OCI-LY7 (cell line): Measurements from ENCODE around the gene LINC00237. TPM values are rescaled to one million over a fixed set of nuclear protein-coding genes. Genes with fewer than 3 reads are reported as not detected.
A peak's percentile ranks its signal among the peaks of the same experiment; 100 is the strongest.

Experiments
- BruUV-seq: library from RNA; stranded (reverse); fragments of 400-500 nt; replicated peaks from 2 replicates; lab custom pipeline; 2021; lab: Mats Ljungman, UMichigan
- CTCF ChIA-PET: fragments of 300-600 bp; sonication (Branson Sonifier 250); formaldehyde crosslinking; loops from one replicate; lab custom pipeline; 2022; ENCODE audit warnings: antibody characterized with exemption; ENCODE audit not compliant: unreplicated experiment; lab: Charles Lee
- POLR2A ChIA-PET: fragments of 300-600 bp; sonication (Branson Sonifier 250); formaldehyde crosslinking; loops from one replicate; lab custom pipeline; 2022; ENCODE audit warnings: antibody characterized with exemption; lab: Charles Lee
- DNase-seq: peaks from one replicate; pipeline ENCODE4 v3.0.0-alpha.2; 2015; ENCODE audit warnings: low spot score
- H2AFZ ChIP-seq: fragments of 200-600 bp; sonication (generic), shearing (Covaris generic); 2 replicates; pipeline ENCODE4 v1.6.1; 2014; ENCODE audit warnings: mild to moderate bottlenecking, antibody characterized with exemption, low read length, moderate library complexity
- H3K27ac ChIP-seq: fragments of 200-600 bp; sonication (generic); 2 replicates; pipeline ENCODE4 v1.5.1; 2014; ENCODE audit warnings: mixed run types, low read depth, mild to moderate bottlenecking, moderate library complexity, low read length, inconsistent platforms; ENCODE audit not compliant: poor library complexity, severe bottlenecking
- H3K36me3 ChIP-seq: fragments of 200-600 bp; sonication (generic); 2 replicates; pipeline ENCODE4 v1.6.1; 2014; ENCODE audit warnings: mild to moderate bottlenecking, antibody characterized with exemption, low read length, moderate library complexity, mixed read lengths; ENCODE audit not compliant: insufficient read depth
- H3K4me1 ChIP-seq: fragments of 200-600 bp; sonication (generic); 2 replicates; pipeline ENCODE4 v1.5.1; 2014; ENCODE audit warnings: mild to moderate bottlenecking, low read length; ENCODE audit not compliant: insufficient read depth, poor library complexity, severe bottlenecking
- H3K4me2 ChIP-seq: fragments of 200-600 bp; sonication (generic); 2 replicates; pipeline ENCODE4 v1.6.1; 2014; ENCODE audit warnings: mild to moderate bottlenecking, low read length
- H3K4me3 ChIP-seq: fragments of 200-600 bp; sonication (generic); 2 replicates; pipeline ENCODE4 v1.5.1; 2014; ENCODE audit warnings: mild to moderate bottlenecking, low read depth, low read length; ENCODE audit not compliant: poor library complexity, severe bottlenecking
- H3K79me2 ChIP-seq: fragments of 200-600 bp; sonication (generic); 2 replicates; pipeline ENCODE4 v1.6.1; 2016; ENCODE audit warnings: low read depth, mild to moderate bottlenecking, low read length, moderate library complexity, mixed read lengths; ENCODE audit not compliant: insufficient read depth
- H3K9me2 ChIP-seq: fragments of 200-600 bp; sonication (generic); 2 replicates; pipeline ENCODE4 v1.6.1; 2016; ENCODE audit warnings: mild to moderate bottlenecking, low read length, mixed read lengths; ENCODE audit not compliant: insufficient read depth
- H3K9me3 ChIP-seq: fragments of 200-600 bp; sonication (generic); 2 replicates; pipeline ENCODE4 v1.6.1; 2014; ENCODE audit warnings: mild to moderate bottlenecking, mixed run types, low read length, mixed read lengths
- H4K20me1 ChIP-seq: fragments of 200-600 bp; sonication (generic); 2 replicates; pipeline ENCODE4 v1.6.1; 2014; ENCODE audit warnings: mild to moderate bottlenecking, antibody characterized with exemption, low read length, moderate library complexity, mixed read lengths; ENCODE audit not compliant: insufficient read depth
- EZH2phosphoT487 ChIP-seq: fragments of 200-600 bp; sonication (generic); IDR thresholded peaks from 2 replicates; pipeline ENCODE4 v1.6.1; 2018; ENCODE audit warnings: low read depth, borderline replicate concordance, mild to moderate bottlenecking, mixed run types, antibody characterized with exemption, low read length, moderate library complexity, mixed read lengths
- intact Hi-C: fragments of 100-400 bp; cut with micrococcal nuclease; formaldehyde crosslinking; loops from one replicate; pipeline ENCODE4 v1.10.0; 2022; ENCODE audit not compliant: unreplicated experiment
- total RNA-seq, 2 experiments: library from RNA; depleted of rRNA in 1 of 2; stranded (reverse); fragments of >200 nt in 1 of 2; shearing (Covaris generic) in 1 of 2; gene quantifications; 2 replicates each; pipeline ENCODE4 v1.2.3, GENCODE V29; 2014 to 2022
- TF ChIP-seq, protein P1 (sequence below): fragments of 200-600 bp; sonication (generic); conservative IDR thresholded peaks from 2 replicates; pipeline ENCODE4 v1.5.1; 2014; ENCODE audit warnings: mild to moderate bottlenecking, antibody characterized with exemption, low read length, moderate library complexity, mixed read lengths

The LINC00237 gene
- total RNA-seq, 2 experiments from 2014 or later: not detected

DNA sequence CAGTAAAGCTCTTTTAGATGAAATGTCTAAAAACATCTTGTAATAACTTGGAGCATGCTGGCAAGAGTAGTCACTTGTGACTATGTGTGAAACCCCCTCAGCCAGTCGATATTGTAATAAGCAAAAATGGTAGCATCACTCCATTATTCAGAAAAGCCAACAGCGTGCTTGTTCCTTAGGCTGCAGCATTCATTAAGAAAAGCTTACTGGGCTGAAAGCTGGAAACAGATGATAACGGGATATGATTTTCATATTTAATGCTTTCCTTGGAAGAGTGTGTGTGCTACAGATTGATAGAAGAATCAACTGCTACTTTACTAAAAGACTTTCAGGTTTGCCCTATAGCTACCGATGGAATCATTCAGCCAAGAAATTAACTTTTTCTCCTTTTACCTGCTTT lies 40.1 kb upstream of the LINC00237 start:
- Histone ChIP-seq H3K4me2 (no peak overlapping the region), H4K20me1 (no peaks in the 10 kb centered on the region), H3K4me3 (no peak overlapping the region), H3K27ac (no peak overlapping the region), H3K36me3 (no peaks in the 10 kb centered on the region), H3K9me2 (no peaks in the 10 kb centered on the region), H3K9me3 (no peaks in the 10 kb centered on the region), H3K4me1 (peaks cover 12% of the 10 kb centered on the region), H3K79me2 (no peaks in the 10 kb centered on the region), H2AFZ (no peak overlapping the region)
- TF ChIP-seq EZH2phosphoT487: no peak
- TF ChIP-seq, protein P1, sequence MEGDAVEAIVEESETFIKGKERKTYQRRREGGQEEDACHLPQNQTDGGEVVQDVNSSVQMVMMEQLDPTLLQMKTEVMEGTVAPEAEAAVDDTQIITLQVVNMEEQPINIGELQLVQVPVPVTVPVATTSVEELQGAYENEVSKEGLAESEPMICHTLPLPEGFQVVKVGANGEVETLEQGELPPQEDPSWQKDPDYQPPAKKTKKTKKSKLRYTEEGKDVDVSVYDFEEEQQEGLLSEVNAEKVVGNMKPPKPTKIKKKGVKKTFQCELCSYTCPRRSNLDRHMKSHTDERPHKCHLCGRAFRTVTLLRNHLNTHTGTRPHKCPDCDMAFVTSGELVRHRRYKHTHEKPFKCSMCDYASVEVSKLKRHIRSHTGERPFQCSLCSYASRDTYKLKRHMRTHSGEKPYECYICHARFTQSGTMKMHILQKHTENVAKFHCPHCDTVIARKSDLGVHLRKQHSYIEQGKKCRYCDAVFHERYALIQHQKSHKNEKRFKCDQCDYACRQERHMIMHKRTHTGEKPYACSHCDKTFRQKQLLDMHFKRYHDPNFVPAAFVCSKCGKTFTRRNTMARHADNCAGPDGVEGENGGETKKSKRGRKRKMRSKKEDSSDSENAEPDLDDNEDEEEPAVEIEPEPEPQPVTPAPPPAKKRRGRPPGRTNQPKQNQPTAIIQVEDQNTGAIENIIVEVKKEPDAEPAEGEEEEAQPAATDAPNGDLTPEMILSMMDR: no peak
- BruUV-seq: no TSS peak
- DNase-seq: no peak
- ChIA-PET POLR2A (interaction anchor here (0.7 to 1.6 kb wide), 2 partner anchors 10 to 27 kb away, joined by 3 to 5 read pairs; no protein-coding TSS in a partner anchor), CTCF (no interaction called here)
- intact Hi-C loops: no loop called here

DNA sequence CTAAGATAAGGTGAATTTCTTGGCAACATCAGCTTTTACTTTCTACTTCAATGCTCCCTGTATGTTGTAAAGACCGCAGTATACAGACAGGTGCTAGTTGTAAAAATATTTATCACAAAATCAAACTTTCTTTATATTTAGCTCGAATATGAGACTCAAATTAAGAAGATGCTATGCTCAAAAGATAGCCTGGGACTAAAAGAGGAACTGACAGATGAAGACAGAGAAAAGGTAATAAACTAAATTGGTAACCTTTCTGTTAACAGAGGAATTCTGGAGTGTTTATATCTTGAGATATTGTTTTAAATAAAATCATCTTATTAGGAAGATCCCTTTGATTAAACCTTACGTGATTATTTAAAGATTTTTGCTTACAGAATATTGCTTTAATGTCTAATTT lies 39.3 kb upstream of the LINC00237 start:
- H2AFZ ChIP-seq: no peak overlapping the region
- H3K4me1 ChIP-seq: peaks cover 12% of the 10 kb centered on the region
- no peak for TF ChIP-seq EZH2phosphoT487
- TF ChIP-seq, protein P1: no peak
- no TSS peak for BruUV-seq
- no peaks in the 10 kb centered on the region for H4K20me1 ChIP-seq
- H3K79me2 ChIP-seq: no peaks in the 10 kb centered on the region
- H3K4me3 ChIP-seq: no peak overlapping the region
- no peak overlapping the region for H3K27ac ChIP-seq
- ChIA-PET POLR2A (no interaction called here), CTCF (no interaction called here)
- no peaks in the 10 kb centered on the region for H3K9me3 ChIP-seq
- H3K9me2 ChIP-seq: no peaks in the 10 kb centered on the region
- intact Hi-C loops: no loop called here
- no peak overlapping the region for H3K4me2 ChIP-seq
- no peak for DNase-seq
- no peaks in the 10 kb centered on the region for H3K36me3 ChIP-seq

DNA sequence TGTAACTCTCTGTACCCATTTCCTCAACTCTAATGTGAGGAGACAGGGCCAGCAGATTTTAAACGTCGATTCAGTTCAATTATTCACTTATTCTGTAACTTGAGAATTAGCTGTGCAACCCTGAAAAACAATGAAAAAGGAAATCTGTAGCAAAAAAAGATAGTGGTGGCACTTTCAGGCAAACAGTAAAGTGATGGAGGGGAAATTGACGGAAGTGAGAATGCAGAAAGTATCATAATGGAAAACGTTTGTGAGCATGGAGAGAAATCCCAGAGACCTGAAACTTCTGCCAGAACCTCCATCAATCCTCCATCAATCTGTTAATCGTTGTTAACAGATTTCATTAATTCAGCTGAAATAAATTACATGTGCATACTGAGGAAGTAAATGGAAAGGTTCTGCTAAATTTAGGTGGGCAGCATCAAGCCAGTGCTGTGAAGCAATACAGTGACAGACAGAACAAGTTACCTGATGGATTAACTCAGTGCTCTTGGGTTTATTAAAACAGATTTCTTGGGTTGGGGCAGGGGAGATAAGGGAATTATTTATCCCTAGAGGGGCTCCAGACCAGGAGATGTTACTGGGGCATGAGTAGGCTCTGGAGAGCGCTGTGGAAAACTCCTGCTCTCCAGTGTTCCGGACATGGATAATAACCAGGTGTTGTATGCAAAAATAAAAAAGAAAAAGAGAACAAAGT lies 37.2 kb upstream of the LINC00237 start:
- POLR2A ChIA-PET: no interaction called here

More for the DNA sequence above, 37.2 kb upstream of the LINC00237 start:
- TF ChIP-seq, protein P1: no peak
- TF ChIP-seq EZH2phosphoT487: no peak
- Histone ChIP-seq H4K20me1 (no peaks in the 10 kb centered on the region), H3K36me3 (0 out of 2 replicates have a peak, but pooled peaks cover 8% of the 10 kb centered on the region), H3K4me2 (0 out of 2 replicates have a peak overlapping the region, but pooled peaks have one; percentile 8), H2AFZ (no peak overlapping the region), H3K4me1 (peaks cover 12% of the 10 kb centered on the region), H3K79me2 (no peaks in the 10 kb centered on the region), H3K9me2 (no peaks in the 10 kb centered on the region), H3K9me3 (no peaks in the 10 kb centered on the region), H3K4me3 (no peak overlapping the region), H3K27ac (no peak overlapping the region)
- CTCF ChIA-PET: no interaction called here
- BruUV-seq: no TSS peak
- intact Hi-C loops: no loop called here
- DNase-seq: no peak
